GM19397 (cell line): ENCODE measurements around the gene KMT2C.

Experiments used
- ATAC-seq: cut with Tn5 transposase; IDR thresholded peaks from one replicate; pipeline ENCODE4 v1.9.1; 2021; ENCODE audit warnings: mild to moderate bottlenecking, moderate library complexity; ENCODE audit not compliant: unreplicated experiment

KMT2C gene

GRCh38 chr7:152152267-152152666 lies 283.5 kb downstream of the KMT2C start:
- ATAC-seq = no peak

DNA sequence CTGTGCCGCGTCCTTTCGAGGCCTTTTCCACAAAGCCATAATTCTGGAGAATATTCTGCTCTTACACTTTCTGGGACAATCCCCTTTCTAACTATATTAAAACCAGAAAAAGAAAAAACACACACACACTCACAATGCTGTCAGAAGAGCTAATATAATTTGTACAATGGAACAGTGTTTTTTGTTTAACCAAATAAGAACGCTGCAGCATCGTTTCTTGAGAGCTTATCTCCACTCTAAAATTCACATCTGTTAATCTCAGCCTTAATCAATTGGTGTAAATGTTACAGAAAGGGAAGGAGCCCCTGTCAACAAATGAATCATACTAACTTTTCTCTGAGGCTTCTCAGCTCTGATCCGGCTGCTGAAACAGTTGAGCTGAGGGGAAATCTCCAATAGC lies 286.4 kb downstream of the KMT2C start:
- no peak for ATAC-seq

- ATAC-seq = no peak
Measured at GRCh38 chr7:152148706-152149105, 287.1 kb downstream of the KMT2C start.

GRCh38 chr7:152145853-152146466 lies 289.8 kb downstream of the KMT2C start:
- no peak for ATAC-seq

DNA sequence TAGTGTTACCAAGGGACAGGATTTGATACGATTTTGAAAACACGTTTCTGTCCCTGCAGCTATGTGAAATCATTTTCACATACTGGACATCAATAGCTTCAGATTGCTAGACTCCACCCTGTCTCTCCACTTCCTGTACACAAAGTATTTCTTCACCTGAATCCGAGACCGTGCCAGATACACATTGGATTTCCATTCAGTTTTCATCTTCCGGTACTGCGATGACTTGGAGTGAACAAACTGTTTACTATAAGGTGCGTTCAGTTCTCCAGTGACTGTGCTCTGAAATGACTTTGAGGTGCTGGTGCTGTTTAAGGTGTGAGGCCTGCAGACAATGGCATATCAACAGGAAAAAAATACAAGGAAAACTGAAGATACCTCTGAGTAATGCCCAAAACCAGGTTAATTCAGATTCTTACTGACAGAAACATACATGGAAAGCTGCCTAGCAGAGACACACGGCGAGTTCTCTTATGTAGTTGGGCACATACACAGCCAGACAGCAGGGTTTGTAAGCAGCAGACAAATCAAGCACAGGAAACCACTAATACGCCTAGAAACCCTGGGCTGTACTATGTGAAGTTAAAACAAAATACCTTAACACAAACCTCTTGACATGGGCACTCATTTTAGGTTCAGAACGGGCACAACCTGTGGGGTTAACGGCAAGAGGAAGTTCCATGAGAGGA lies 291.1 kb downstream of the KMT2C start:
- ATAC-seq = no peak

DNA sequence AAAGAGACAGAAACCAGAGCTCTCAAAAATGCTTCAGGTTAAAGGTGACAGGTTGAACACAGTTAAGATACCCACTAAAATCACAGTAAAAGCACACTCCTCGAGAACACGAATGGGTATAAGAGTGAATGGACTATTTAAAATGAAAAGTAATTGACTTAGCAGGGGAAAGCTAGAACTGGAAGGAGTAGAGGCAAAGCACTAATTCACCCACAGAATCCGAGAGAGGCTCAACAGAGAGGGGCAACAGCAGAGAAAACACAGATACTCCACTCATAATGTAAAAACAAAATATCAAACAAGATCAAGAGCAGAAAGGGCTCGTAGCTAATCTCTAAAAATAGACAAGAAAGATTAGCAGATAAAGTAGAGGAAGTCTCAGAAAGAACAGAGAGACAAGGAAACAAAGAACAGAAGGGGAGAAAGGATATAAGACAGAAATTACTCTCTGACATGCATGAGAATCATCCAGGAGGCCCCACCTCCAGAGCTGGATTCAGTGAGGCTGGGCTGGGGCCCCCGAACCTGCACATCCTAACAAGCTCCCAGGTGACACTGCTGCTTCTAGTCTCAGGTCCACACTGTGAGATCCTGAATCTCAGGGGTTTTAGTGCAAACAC lies 292.7 kb downstream of the KMT2C start:
- no peak for ATAC-seq

GRCh38 chr7:152140560-152140959 lies 295.2 kb downstream of the KMT2C start:
- ATAC-seq = no peak

DNA sequence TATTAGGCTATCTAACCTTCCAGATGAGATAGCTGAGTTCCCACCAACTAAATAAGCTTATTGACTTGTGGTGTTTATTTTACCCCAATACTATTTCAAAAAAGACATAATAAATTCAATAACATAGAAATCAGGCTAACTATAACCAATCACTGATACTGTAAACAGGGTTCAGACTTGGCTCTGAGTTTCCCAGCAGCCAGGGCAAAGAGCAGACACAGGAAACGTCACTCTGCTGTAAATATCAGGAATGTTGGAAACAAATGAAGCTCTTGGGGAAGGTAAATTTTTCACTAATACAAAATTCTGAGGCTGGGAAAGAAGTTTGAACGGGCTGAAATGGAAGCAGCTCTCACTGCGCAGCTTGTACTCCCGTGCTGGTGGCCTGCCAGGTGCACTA lies 295.7 kb downstream of the KMT2C start:
- no peak for ATAC-seq

GRCh38 chr7:152137476-152138025 lies 298.3 kb downstream of the KMT2C start:
- ATAC-seq = no peak

DNA sequence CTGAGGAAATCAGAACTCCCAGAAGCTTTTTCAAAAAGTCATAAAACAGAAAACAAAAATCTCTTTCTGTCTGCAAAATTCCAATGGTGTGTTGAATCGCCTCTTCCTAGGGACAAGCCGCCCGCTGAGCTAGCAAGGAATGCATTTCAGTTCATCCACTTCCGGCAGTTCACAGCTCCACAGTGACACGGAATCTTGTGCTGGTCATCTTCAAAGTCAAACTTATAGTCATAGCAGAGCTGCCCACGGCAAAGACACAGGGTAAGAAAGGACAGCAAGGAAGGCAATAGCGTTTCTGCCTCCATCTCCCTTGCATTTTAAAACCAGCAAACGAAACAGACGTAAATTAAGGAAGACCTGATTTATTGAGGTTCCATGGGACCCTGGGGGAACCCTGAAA lies 299.1 kb downstream of the KMT2C start:
- ATAC-seq = no peak

DNA sequence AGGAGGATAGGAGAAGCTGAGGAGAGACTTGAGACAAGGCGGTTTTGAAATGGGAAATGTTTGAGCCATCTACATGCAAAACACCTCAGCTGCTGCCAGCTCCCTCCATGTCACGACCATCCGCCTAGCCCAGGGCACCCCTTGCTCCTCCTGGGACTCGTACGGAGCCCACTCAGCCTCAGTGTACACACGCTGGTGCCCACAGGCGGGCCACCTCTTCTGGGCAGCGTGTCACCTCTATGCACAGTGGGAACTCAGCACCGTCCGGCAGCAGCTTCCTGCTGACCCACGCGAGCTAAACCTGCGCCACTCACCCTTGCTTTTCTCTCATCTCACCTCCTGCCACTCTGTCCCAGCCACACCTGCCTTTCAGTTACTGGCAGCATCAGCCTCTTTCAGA lies 302.0 kb downstream of the KMT2C start:
- no peak for ATAC-seq

DNA sequence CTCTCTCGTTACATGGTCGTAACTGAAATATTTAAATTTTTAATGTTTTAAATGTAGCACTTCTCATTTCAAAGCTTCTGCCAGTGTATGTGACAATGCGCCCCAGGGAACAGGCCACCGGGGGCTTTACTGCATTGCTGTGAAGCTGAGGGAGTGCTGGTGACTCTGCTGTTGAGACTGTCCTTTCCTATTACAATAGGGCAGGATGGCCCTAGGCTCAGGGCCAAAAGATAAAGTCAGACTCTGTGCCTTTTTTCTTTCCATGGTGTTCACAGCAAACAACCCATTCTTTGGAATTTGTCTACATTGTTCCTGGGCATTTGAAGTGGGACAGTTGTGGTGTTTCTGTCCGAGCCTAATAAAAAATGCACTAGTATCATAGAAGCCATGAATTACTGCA lies 303.0 kb downstream of the KMT2C start:
- ATAC-seq = no peak

- ATAC-seq = no peak
Measured at GRCh38 chr7:152131981-152132494, 303.8 kb downstream of the KMT2C start.

- no peak for ATAC-seq
Measured at GRCh38 chr7:152130658-152131590, 304.9 kb downstream of the KMT2C start.

GRCh38 chr7:152129682-152130081 lies 306.1 kb downstream of the KMT2C start:
- no peak for ATAC-seq

DNA sequence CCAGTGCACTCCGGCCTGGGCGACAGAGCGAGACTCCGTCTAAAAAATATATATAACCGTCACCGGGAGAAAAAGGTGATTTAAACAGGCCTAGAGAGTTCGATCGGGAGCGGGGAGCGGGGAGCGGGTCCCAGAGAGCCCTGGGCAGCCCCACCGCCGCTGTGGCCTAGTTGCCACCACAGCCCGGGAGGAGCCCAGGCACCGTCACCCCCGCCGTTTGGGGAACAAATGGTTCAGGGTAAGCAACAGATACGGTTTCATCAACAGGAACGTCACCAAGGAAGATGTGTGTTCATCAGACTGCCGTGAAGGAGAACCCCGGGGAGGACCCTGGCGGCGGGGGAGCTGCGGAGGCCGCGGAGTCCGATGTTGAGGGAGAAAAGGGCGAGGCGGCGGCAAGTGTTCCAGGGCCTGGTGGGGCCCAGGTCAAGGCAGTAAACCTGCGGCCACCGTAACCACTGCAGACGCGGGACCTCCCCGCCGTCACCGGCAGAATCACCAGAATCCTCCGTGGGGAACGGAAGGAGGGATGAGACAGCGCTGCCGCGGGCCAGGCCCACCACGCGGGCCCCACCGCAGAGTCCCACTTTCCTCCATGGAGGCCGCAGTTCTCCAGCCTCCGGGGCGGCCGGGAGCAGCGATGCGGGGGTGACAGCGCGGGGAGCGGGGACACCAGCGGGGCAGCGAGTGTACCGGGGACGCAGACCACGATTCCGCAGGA lies 306.9 kb downstream of the KMT2C start:
- no peak for ATAC-seq

- ATAC-seq = no peak
Measured at GRCh38 chr7:152128252-152128651, 307.6 kb downstream of the KMT2C start.

- no peak for ATAC-seq
Measured at GRCh38 chr7:152127229-152127628, 308.6 kb downstream of the KMT2C start.

DNA sequence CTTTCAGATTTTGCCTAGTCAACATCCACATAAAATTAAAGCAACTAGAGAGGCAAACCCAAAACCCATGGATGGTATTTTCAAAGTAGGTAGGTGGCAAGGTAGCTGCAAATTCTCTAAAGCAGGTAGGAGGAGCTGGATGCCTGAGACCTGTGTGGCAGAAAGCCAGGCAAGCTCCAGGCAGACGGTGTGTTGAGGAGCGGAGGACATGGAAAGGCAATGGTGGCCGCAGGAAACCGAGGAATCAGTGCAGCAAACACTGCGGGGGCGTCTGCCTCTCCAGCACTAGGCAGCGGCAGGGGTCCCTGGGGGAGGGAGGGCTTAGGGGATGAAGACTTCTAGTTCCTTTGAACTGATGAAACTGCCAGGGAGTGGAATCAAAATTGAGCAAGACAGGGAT lies 309.1 kb downstream of the KMT2C start:
- no peak for ATAC-seq

- ATAC-seq = no peak
Measured at GRCh38 chr7:152122540-152122939, 313.3 kb downstream of the KMT2C start.
